Esophagus squamous epithelium (tissue), 5 donors: ENCODE measurements around the gene MPC2. TPM values are rescaled to one million over a fixed set of nuclear protein-coding genes. Genes with fewer than 3 reads are reported as not detected.
"Not testable (repeated sequence)": the region's sequence is repeated elsewhere in the genome, so short reads cannot be mapped to it uniquely, and the experiment has no call there.

Source experiments
- DNase-seq: peaks from one replicate; lab custom pipeline; 2025; lab: John Stamatoyannopoulos, UW
- H3K27ac ChIP-seq, 4 donors: fragments of 200-600 bp; sonication (generic); one replicate each; pipeline ENCODE4 v1.5.1; 2016 to 2019; ENCODE audit warnings: mild to moderate bottlenecking in 1 of 4
- H3K27me3 ChIP-seq, 4 donors: fragments of 200-600 bp; sonication (generic); 1 replicate in 3 of 4; 2 replicates in 1 of 4; pipeline versions ENCODE4 v1.5.1 to v1.6.0; 2017 to 2021; ENCODE audit warnings: antibody characterized with exemption in 1 of 4
- H3K36me3 ChIP-seq, 3 donors: fragments of 200-600 bp; sonication (generic); one replicate each; pipeline ENCODE4 v1.5.1; 2016 to 2019
- H3K4me1 ChIP-seq, 3 donors: fragments of 200-600 bp; sonication (generic); one replicate each; pipeline ENCODE4 v1.5.1; 2017 to 2019
- H3K4me3 ChIP-seq, 4 donors: fragments of 200-600 bp; sonication (generic); 1 replicate in 3 of 4; 2 replicates in 1 of 4; pipeline ENCODE4 v1.5.1; 2016 to 2019; ENCODE audit warnings: mild to moderate bottlenecking in 2 of 4, moderate library complexity in 1 of 4
- H3K9me3 ChIP-seq, 3 donors: fragments of 200-600 bp; sonication (generic); one replicate each; pipeline ENCODE4 v1.5.1; 2016 to 2019
- CTCF ChIP-seq, 6 experiments: fragments of 450-650 bp in 4 of 6; fragments of 200-600 bp in 2 of 6; sonication (generic) in 2 of 6; IDR thresholded peaks; one replicate each; pipeline ENCODE4 v1.5.1; 2016 to 2019; ENCODE audit warnings: antibody characterized with exemption in 6 of 6, mild to moderate bottlenecking in 4 of 6, moderate library complexity in 4 of 6
- POLR2A ChIP-seq, 4 donors: fragments of 450-650 bp; IDR thresholded peaks; one replicate each; pipeline ENCODE4 v1.6.1; 2017; ENCODE audit warnings: antibody characterized with exemption in 4 of 4, mild to moderate bottlenecking in 4 of 4, moderate library complexity in 3 of 4
- WGBS, 2 donors: methylation state at CpG; one replicate each; pipeline ENCODE4 v1.1.5; 2018; 5-methylcytosine and 5-hydroxymethylcytosine counted together
- intact Hi-C: fragments of 100-400 bp; cut with DNase I; formaldehyde crosslinking; loops from one replicate; pipeline ENCODE4 v1.15.0; 2022
- total RNA-seq, 4 donors: library from RNA; depleted of rRNA; stranded (reverse); fragments of >200 nt; gene quantifications; one replicate each; pipeline ENCODE4 v1.1.0, GENCODE V29; 2016
- donor health status: DM: yes; HTN: yes; CAD: no.

Gene MPC2
- total RNA-seq, 4 donors from 2014 or later, result 13.2 to 62.7 (median 27.4) TPM

- Histone ChIP-seq H3K27me3 (no peaks in the 10 kb centered on the region), H3K27ac (no peak overlapping the region), H3K36me3 (no peaks in the 10 kb centered on the region), H3K4me3 (no peak overlapping the region), H3K4me1 (peaks cover 0 to 9% (median 0%) of the 10 kb centered on the region in 3 donors), H3K9me3 (no peaks in the 10 kb centered on the region)
- 34 to 50% methylated on average over 4 of the region's 4 CpGs for WGBS, 2 donors
- TF ChIP-seq CTCF (IDR thresholded peaks at IDR 0.05) (no peak), POLR2A (IDR thresholded peaks at IDR 0.05) (no peak)
- DNase-seq, result no peak
- intact Hi-C loops, result no loop called here
Observed at GRCh38 chr1:167899253-167899681, 37.6 kb downstream of the MPC2 start.

- no peak overlapping the region for H3K4me3 ChIP-seq
- peaks cover 0 to 9% (median 0%) of the 10 kb centered on the region in 3 donors for H3K4me1 ChIP-seq
- no peak for DNase-seq
- H3K9me3 ChIP-seq, result no peaks in the 10 kb centered on the region
- no peak overlapping the region for H3K27ac ChIP-seq
- intact Hi-C loops, result no loop called here
- 88 to 91% methylated on average over 9 of the region's 9 CpGs for WGBS, 2 donors
- no peaks in the 10 kb centered on the region for H3K36me3 ChIP-seq
- TF ChIP-seq POLR2A (IDR thresholded peaks at IDR 0.05) (no peak), CTCF (IDR thresholded peaks at IDR 0.05) (no peak)
- no peaks in the 10 kb centered on the region for H3K27me3 ChIP-seq
Observed at GRCh38 chr1:167898578-167899222, 38.2 kb downstream of the MPC2 start.

DNA sequence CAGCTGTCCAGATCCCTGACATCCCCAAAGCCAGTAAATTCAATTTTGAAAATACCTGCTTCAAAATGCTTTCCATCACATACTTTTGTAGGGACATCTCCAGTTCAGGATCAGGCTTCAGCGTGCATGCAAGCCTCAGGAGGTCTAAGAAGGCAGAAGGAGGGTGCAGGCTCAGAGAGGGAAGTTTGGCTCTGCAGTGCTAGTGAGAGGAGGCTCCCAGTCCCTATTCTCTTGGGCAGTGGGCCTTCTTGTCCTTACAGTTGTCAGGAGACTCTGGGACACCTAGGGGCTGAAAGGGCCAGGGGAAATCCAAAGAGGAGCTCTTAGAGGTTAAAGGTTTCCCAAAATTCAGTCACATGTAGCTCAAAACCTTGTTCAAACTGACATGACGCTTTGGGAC lies 43.1 kb downstream of the MPC2 start:
- no peak for DNase-seq
- Histone ChIP-seq H3K27ac (no peak overlapping the region), H3K4me1 (no peaks in the 10 kb centered on the region), H3K4me3 (no peak overlapping the region), H3K27me3 (no peaks in the 10 kb centered on the region), H3K9me3 (no peaks in the 10 kb centered on the region), H3K36me3 (no peaks in the 10 kb centered on the region)
- TF ChIP-seq CTCF (IDR thresholded peaks at IDR 0.05) (no peak), POLR2A (IDR thresholded peaks at IDR 0.05) (no peak)
- WGBS, 2 donors, result 69 to 80% methylated on average over 2 of the region's 2 CpGs
- intact Hi-C loops, result no loop called here

GRCh38 chr1:167890400-167890799 lies 46.5 kb downstream of the MPC2 start:
- TF ChIP-seq POLR2A (IDR thresholded peaks at IDR 0.05), result no peak
- no peak for TF ChIP-seq CTCF (IDR thresholded peaks at IDR 0.05)
- H3K36me3 ChIP-seq, result no peaks in the 10 kb centered on the region
- H3K27me3 ChIP-seq, result no peaks in the 10 kb centered on the region
- H3K4me3 ChIP-seq, result no peak overlapping the region
- no peaks in the 10 kb centered on the region for H3K4me1 ChIP-seq
- intact Hi-C loops, result no loop called here
- no peak for DNase-seq
- no peaks in the 10 kb centered on the region for H3K9me3 ChIP-seq
- no peak overlapping the region for H3K27ac ChIP-seq

GRCh38 chr1:167887187-167887586 lies 49.7 kb downstream of the MPC2 start:
- WGBS, 2 donors, result 79 to 97% methylated on average over 2 of the region's 2 CpGs
- intact Hi-C loops, H3K36me3 ChIP-seq, H3K27ac ChIP-seq, H3K27me3 ChIP-seq, H3K9me3 ChIP-seq, H3K4me3 ChIP-seq, DNase-seq, H3K4me1 ChIP-seq: not testable (repeated sequence)

- Histone ChIP-seq H3K4me3 (no peak overlapping the region), H3K27me3 (no peaks in the 10 kb centered on the region), H3K36me3 (no peaks in the 10 kb centered on the region), H3K4me1 (no peaks in the 10 kb centered on the region), H3K9me3 (no peaks in the 10 kb centered on the region), H3K27ac (no peak overlapping the region)
- DNase-seq, result no peak
- intact Hi-C loops, result no loop called here
- WGBS, 2 donors, result 90 to 93% methylated on average over 8 of the region's 8 CpGs
- no peak for TF ChIP-seq CTCF (IDR thresholded peaks at IDR 0.05)
- no peak for TF ChIP-seq POLR2A (IDR thresholded peaks at IDR 0.05)
Observed at GRCh38 chr1:167882376-167882775, 54.5 kb downstream of the MPC2 start.
